Esophagus muscularis mucosa (tissue), 4 donors: ENCODE data around the gene DMXL1. TPM values are rescaled to one million over a fixed set of nuclear protein-coding genes. Genes with fewer than 3 reads are reported as not detected.

Experiments used
- DNase-seq: peaks from one replicate; pipeline ENCODE4 v3.0.0-alpha.2; 2017; ENCODE audit errors: extremely low spot score
- H3K27ac ChIP-seq, 4 donors: fragments of 200-600 bp; sonication (generic); replicated peaks in 1 of 4; 1 replicate in 3 of 4; 2 replicates in 1 of 4; pipeline ENCODE4 v1.5.1; 2016 to 2019; ENCODE audit warnings: mild to moderate bottlenecking in 1 of 4
- H3K27me3 ChIP-seq, 4 donors: fragments of 200-600 bp; sonication (generic); one replicate each; pipeline versions ENCODE4 v1.5.1 to v1.6.0; 2016 to 2019
- H3K36me3 ChIP-seq, 4 donors: fragments of 200-600 bp; sonication (generic); one replicate each; pipeline ENCODE4 v1.5.1; 2016 to 2019
- H3K4me1 ChIP-seq, 4 donors: fragments of 200-600 bp; sonication (generic); one replicate each; pipeline ENCODE4 v1.5.1; 2016 to 2019
- H3K4me3 ChIP-seq, 4 donors: fragments of 200-600 bp; sonication (generic); 1 replicate in 2 of 4; 2 replicates in 2 of 4; pipeline ENCODE4 v1.5.1; 2016 to 2019; ENCODE audit warnings: mild to moderate bottlenecking in 4 of 4, moderate library complexity in 1 of 4
- H3K9me3 ChIP-seq, 4 donors: fragments of 200-600 bp; sonication (generic); 1 replicate in 3 of 4; 2 replicates in 1 of 4; pipeline ENCODE4 v1.5.1; 2016 to 2019
- EP300 ChIP-seq: sonication (generic); formaldehyde crosslinking; IDR thresholded peaks from one replicate; pipeline ENCODE4 v1.6.1; 2017; ENCODE audit warnings: antibody characterized with exemption
- POLR2A ChIP-seq: fragments of 450-650 bp; IDR thresholded peaks from one replicate; pipeline ENCODE4 v1.6.1; 2017; ENCODE audit warnings: antibody characterized with exemption, moderate library complexity, mild to moderate bottlenecking, low read depth
- POLR2AphosphoS5 ChIP-seq, 2 donors: sonication (generic); formaldehyde crosslinking; IDR thresholded peaks; one replicate each; pipeline ENCODE4 v1.6.1; 2017; ENCODE audit warnings: antibody characterized with exemption in 2 of 2
- WGBS: methylation state at CpG from one replicate; pipeline ENCODE4 v1.1.5; 2018; 5-methylcytosine and 5-hydroxymethylcytosine counted together
- intact Hi-C: fragments of 100-400 bp; cut with DNase I; formaldehyde crosslinking; loops from one replicate; pipeline ENCODE4 v1.15.1; 2023
- total RNA-seq, 4 donors: library from RNA; depleted of rRNA; stranded (reverse); fragments of >200 nt; gene quantifications; one replicate each; pipeline versions ENCODE4 v1.1.0 to v1.2.1, GENCODE V29; 2016
- TF ChIP-seq, protein P1 (sequence below), 3 experiments: fragments of 200-600 bp in 2 of 3; fragments of 450-650 bp in 1 of 3; sonication (generic) in 2 of 3; IDR thresholded peaks; one replicate each; pipeline ENCODE4 v1.5.1; 2017 to 2019; ENCODE audit warnings: antibody characterized with exemption in 3 of 3, mild to moderate bottlenecking in 2 of 3, moderate library complexity in 1 of 3

Gene DMXL1
- total RNA-seq, 4 donors from 2014 or later = 36.3 to 65.6 (median 39.9) TPM

- Histone ChIP-seq H3K4me1 (peaks cover 23 to 60% (median 52%) of the 10 kb centered on the region in 4 donors), H3K4me3 (no peak overlapping the region), H3K9me3 (no peaks in the 10 kb centered on the region), H3K27ac (no peak overlapping the region), H3K36me3 (no peaks in the 10 kb centered on the region), H3K27me3 (no peaks in the 10 kb centered on the region)
- DNase-seq = no peak
- 83% methylated on average over 1 of the region's 1 CpG for WGBS
- TF ChIP-seq EP300 = no peak
- TF ChIP-seq, protein P1, sequence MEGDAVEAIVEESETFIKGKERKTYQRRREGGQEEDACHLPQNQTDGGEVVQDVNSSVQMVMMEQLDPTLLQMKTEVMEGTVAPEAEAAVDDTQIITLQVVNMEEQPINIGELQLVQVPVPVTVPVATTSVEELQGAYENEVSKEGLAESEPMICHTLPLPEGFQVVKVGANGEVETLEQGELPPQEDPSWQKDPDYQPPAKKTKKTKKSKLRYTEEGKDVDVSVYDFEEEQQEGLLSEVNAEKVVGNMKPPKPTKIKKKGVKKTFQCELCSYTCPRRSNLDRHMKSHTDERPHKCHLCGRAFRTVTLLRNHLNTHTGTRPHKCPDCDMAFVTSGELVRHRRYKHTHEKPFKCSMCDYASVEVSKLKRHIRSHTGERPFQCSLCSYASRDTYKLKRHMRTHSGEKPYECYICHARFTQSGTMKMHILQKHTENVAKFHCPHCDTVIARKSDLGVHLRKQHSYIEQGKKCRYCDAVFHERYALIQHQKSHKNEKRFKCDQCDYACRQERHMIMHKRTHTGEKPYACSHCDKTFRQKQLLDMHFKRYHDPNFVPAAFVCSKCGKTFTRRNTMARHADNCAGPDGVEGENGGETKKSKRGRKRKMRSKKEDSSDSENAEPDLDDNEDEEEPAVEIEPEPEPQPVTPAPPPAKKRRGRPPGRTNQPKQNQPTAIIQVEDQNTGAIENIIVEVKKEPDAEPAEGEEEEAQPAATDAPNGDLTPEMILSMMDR (IDR thresholded peaks at IDR 0.05) = no peak
- TF ChIP-seq POLR2AphosphoS5 (IDR thresholded peaks at IDR 0.05) = no peak
- TF ChIP-seq POLR2A = no peak
- intact Hi-C loops = loop anchor here (10.0 kb wide), 2 partner anchors 187 to 337 kb away; no protein-coding TSS in a partner anchor
These were observed 7.4 kb downstream of the DMXL1 start for GRCh38 chr5:119078071-119078846.

DNA sequence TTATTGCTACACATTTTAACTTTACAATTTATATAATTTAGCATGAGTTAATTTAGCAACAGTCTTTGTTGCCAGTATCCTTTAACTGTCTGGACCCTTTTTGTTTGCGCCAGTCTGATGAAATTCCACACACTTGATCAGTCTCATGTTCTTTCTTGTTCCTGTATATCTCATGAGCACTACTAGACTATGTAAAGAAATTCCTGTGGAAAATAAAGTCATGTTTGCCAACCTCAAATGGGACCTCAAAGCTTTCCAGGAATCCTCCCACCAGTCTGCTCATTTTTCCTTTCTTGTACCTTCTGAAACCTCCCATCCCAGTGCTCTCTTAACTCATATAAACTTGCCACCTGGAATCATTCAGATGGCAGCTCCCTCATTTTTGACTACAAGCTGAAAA lies 8.0 kb downstream of the DMXL1 start:
- H3K4me1 ChIP-seq = peaks cover 21 to 54% (median 46%) of the 10 kb centered on the region in 4 donors
- intact Hi-C loops = loop anchor here (10.0 kb wide), 2 partner anchors 186 to 336 kb away; no protein-coding TSS in a partner anchor
- TF ChIP-seq POLR2AphosphoS5 (IDR thresholded peaks at IDR 0.05) (no peak), POLR2A (no peak), EP300 (no peak)
- TF ChIP-seq, protein P1 (IDR thresholded peaks at IDR 0.05) = no peak
- 92% methylated on average over 1 of the region's 1 CpG for WGBS
- H3K4me3 ChIP-seq = no peak overlapping the region
- no peaks in the 10 kb centered on the region for H3K36me3 ChIP-seq
- no peak for DNase-seq
- no peaks in the 10 kb centered on the region for H3K9me3 ChIP-seq
- no peak overlapping the region for H3K27ac ChIP-seq
- no peaks in the 10 kb centered on the region for H3K27me3 ChIP-seq

DNA sequence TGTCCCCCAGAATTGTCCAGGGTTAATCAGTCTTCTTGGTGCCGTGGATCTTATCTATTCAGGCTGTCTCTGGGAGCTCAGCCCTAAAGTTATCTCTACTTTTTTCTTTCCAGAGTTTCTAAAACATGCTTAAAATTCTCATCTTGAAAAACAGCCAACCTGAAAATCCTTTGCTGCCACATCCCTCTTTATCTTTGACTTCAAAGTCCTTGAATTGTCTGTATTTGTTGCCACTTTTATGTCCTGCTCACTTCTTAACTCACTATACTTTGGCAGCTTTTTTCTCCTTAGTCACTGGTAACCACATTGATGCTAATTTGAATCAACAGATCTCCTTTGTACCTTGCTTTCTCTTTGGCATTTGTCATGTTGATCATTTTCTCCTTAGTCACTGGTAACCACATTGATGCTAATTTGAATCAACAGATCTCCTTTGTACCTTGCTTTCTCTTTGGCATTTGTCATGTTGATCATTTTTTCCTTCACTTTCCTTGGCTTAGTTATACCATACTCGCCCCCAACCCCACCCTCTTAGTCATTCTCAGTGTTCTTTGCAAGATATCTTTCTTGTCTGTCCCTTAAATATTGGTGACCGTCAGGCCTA lies 8.5 kb downstream of the DMXL1 start:
- DNase-seq = no peak
- WGBS = 78% methylated on average over 3 of the region's 3 CpGs

DNA sequence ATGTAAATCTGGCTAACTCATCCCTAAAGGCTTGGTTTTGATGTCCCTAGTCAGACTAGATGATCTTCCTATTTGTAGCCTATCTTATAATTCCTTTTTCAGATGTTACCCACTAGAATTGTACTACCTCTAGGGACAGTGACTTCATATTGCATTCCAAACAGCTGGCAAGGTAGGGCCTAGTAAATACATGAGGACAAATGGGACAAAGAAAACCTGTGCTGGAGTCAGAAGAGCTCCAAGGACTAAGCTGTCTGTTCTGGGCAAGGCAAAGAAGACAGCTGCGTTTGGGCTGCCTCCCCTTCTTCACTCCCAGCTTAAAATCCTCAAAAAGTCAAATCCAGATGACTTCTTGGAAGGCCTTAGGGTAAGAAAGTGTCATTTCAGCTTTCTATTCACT lies 10.0 kb downstream of the DMXL1 start:
- WGBS = 67% methylated on average over 1 of the region's 1 CpG
- no peak overlapping the region for H3K4me3 ChIP-seq
- H3K27ac ChIP-seq = no peak overlapping the region
- no peaks in the 10 kb centered on the region for H3K9me3 ChIP-seq
- peaks cover 16 to 41% (median 38%) of the 10 kb centered on the region in 4 donors for H3K4me1 ChIP-seq
- no peak for TF ChIP-seq POLR2AphosphoS5 (IDR thresholded peaks at IDR 0.05)
- TF ChIP-seq EP300 = no peak
- TF ChIP-seq, protein P1 (IDR thresholded peaks at IDR 0.05) = no peak
- no peak for TF ChIP-seq POLR2A
- DNase-seq = no peak
- H3K27me3 ChIP-seq = no peaks in the 10 kb centered on the region
- no peaks in the 10 kb centered on the region for H3K36me3 ChIP-seq
- intact Hi-C loops = no loop called here

More for the DNA sequence above, 8.5 kb downstream of the DMXL1 start:
- Histone ChIP-seq H3K9me3 (no peaks in the 10 kb centered on the region), H3K27me3 (no peaks in the 10 kb centered on the region), H3K4me1 (peaks cover 18 to 48% (median 42%) of the 10 kb centered on the region in 4 donors), H3K36me3 (no peaks in the 10 kb centered on the region), H3K4me3 (no peak overlapping the region), H3K27ac (no peak overlapping the region)
- TF ChIP-seq EP300 = no peak
- TF ChIP-seq POLR2A = no peak
- no peak for TF ChIP-seq POLR2AphosphoS5 (IDR thresholded peaks at IDR 0.05)
- TF ChIP-seq, protein P1 (IDR thresholded peaks at IDR 0.05) = no peak
- intact Hi-C loops = loop anchor here (10.0 kb wide), 2 partner anchors 185 to 335 kb away; no protein-coding TSS in a partner anchor
